Measurements from ENCODE around the gene IGFL2. TPM values are rescaled to one million over a fixed set of nuclear protein-coding genes. Genes with fewer than 3 reads are reported as not detected.
"Not testable (repeated sequence)": the region's sequence is repeated elsewhere in the genome, so short reads cannot be mapped to it uniquely, and the experiment has no call there.

IGFL2 gene
- polyA plus RNA-seq, 1 of the 3 experiments (the other 2 are of a cell fraction) = 0.23 TPM

DNA sequence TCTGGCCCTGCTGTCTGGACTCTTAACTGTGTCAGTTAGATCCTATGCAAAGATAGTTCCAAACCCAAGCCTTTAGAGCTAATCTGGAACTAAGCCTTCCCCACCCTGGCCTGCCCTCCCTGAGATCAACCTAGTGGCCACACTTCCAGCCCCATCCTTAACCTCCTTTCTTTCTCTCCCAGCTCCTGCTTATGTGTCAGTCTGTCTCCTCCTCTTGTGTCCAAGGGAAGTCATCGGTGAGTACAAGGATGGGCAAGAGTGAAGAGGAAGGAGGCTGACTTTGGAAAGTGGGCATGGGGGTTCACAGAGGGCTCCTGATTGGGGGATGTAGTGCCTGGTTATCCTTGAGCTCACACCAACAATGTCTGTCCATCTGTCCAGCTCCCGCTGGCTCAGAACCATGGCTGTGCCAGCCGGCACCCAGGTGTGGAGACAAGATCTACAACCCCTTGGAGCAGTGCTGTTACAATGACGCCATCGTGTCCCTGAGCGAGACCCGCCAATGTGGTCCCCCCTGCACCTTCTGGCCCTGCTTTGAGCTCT, 12.3 kb downstream of the IGFL2 start:
- no peak overlapping the region for H3K27ac ChIP-seq (ENCODE audit: low read depth in 2 of 2, low read length in 1 of 2)
- no peak overlapping the region for H3K4me2 ChIP-seq
- H4K20me1 ChIP-seq (ENCODE audit: insufficient read depth) = no peaks in the 10 kb centered on the region
- peaks cover 5% of the 10 kb centered on the region for H3F3A ChIP-seq (replicated peaks; ENCODE audit: insufficient read depth)
- ChIA-PET POLR2A (no interaction called here), CTCF (interaction anchor here (1.3 kb wide), 1 partner anchor 18 kb away, joined by 3 read pairs; no protein-coding TSS in a partner anchor)
- no peaks in the 10 kb centered on the region for H3K27me3 ChIP-seq (ENCODE audit: insufficient read depth)
- TF ChIP-seq POLR2AphosphoS5 (IDR thresholded peaks at IDR 0.05; ENCODE audit: low read depth, low read length) (no peak), EP300 (IDR thresholded peaks at IDR 0.05; ENCODE audit: borderline replicate concordance in 1 of 2, low read depth in 1 of 2, low read length in 1 of 2) (no peak), JUND (IDR thresholded peaks at IDR 0.05) (no peak), SMC3 (IDR thresholded peaks at IDR 0.05; ENCODE audit: low read depth, low read length) (no peak), RAD21 (IDR thresholded peaks at IDR 0.05; ENCODE audit: low read length) (no peak), GATA2 (CRISPR knock-in tag; IDR thresholded peaks at IDR 0.05) (no peak), PBX3 (IDR thresholded peaks at IDR 0.05) (no peak), REST (IDR thresholded peaks at IDR 0.05; ENCODE audit: low read depth, low read length) (no peak), GABPA (IDR thresholded peaks at IDR 0.05; ENCODE audit: low read depth) (no peak), RFX5 (IDR thresholded peaks at IDR 0.05; ENCODE audit: low read length) (no peak), FOSL2 (IDR thresholded peaks at IDR 0.05; ENCODE audit: borderline replicate concordance, low read depth) (no peak), RXRA (IDR thresholded peaks at IDR 0.05; ENCODE audit: borderline replicate concordance, low read depth) (no peak), MEF2A (IDR thresholded peaks at IDR 0.05; ENCODE audit: borderline replicate concordance, low read depth) (no peak)
- TF ChIP-seq, protein P1, sequence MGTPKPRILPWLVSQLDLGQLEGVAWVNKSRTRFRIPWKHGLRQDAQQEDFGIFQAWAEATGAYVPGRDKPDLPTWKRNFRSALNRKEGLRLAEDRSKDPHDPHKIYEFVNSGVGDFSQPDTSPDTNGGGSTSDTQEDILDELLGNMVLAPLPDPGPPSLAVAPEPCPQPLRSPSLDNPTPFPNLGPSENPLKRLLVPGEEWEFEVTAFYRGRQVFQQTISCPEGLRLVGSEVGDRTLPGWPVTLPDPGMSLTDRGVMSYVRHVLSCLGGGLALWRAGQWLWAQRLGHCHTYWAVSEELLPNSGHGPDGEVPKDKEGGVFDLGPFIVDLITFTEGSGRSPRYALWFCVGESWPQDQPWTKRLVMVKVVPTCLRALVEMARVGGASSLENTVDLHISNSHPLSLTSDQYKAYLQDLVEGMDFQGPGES (IDR thresholded peaks at IDR 0.05; ENCODE audit: low read depth, low read length) = no peak
- TF ChIP-seq, protein P2, sequence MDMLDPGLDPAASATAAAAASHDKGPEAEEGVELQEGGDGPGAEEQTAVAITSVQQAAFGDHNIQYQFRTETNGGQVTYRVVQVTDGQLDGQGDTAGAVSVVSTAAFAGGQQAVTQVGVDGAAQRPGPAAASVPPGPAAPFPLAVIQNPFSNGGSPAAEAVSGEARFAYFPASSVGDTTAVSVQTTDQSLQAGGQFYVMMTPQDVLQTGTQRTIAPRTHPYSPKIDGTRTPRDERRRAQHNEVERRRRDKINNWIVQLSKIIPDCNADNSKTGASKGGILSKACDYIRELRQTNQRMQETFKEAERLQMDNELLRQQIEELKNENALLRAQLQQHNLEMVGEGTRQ (IDR thresholded peaks at IDR 0.05; ENCODE audit: borderline replicate concordance, low read depth, low read length) = no peak
- peaks cover 14% of the 10 kb centered on the region for H3K9me3 ChIP-seq
- DNase-seq = no peak
- no peak overlapping the region for H3K9ac ChIP-seq
- H3K36me3 ChIP-seq (replicated peaks in 1 of 2; ENCODE audit: control insufficient read depth in 1 of 2, insufficient read depth in 2 of 2, low read length in 1 of 2) = peaks cover 0 to 39% of the 10 kb centered on the region in 2 experiments
- H3K4me1 ChIP-seq (ENCODE audit: control insufficient read depth in 1 of 2, insufficient read depth in 2 of 2, low read depth in 1 of 2, low read length in 1 of 2) = no peaks in the 10 kb centered on the region
- 55% methylated on average over 1 of the region's 7 CpGs for WGBS (ENCODE audit: low lambda C conversion rate)
- H3K4me3 ChIP-seq (ENCODE audit: low read depth in 2 of 2, low read length in 1 of 2) = no peak overlapping the region
- H2AFZ ChIP-seq (ENCODE audit: low read depth) = no peak overlapping the region
- H3K9me2 ChIP-seq = no peaks in the 10 kb centered on the region
- H3K79me2 ChIP-seq (ENCODE audit: insufficient read depth) = no peaks in the 10 kb centered on the region

- 2% methylated on average over 2 of the region's 2 CpGs for WGBS (ENCODE audit: low lambda C conversion rate)
- Histone ChIP-seq H3K9me3 (peaks cover 14% of the 10 kb centered on the region), H3K36me3 (replicated peaks in 1 of 2; ENCODE audit: control insufficient read depth in 1 of 2, insufficient read depth in 2 of 2, low read length in 1 of 2) (peaks cover 0 to 47% of the 10 kb centered on the region in 2 experiments)
- H3K9me2 ChIP-seq; CTCF ChIA-PET; DNase-seq; H3K27me3 ChIP-seq (ENCODE audit: insufficient read depth); H4K20me1 ChIP-seq (ENCODE audit: insufficient read depth); H3K4me2 ChIP-seq; H3K4me3 ChIP-seq (ENCODE audit: low read depth in 2 of 2, low read length in 1 of 2); H2AFZ ChIP-seq (ENCODE audit: low read depth); H3K4me1 ChIP-seq (ENCODE audit: control insufficient read depth in 1 of 2, insufficient read depth in 2 of 2, low read depth in 1 of 2, low read length in 1 of 2); POLR2A ChIA-PET; H3F3A ChIP-seq (replicated peaks; ENCODE audit: insufficient read depth); H3K27ac ChIP-seq (ENCODE audit: low read depth in 2 of 2, low read length in 1 of 2); H3K9ac ChIP-seq; H3K79me2 ChIP-seq (ENCODE audit: insufficient read depth): not testable (repeated sequence)
Measured at GRCh38 chr19:46161642-46162257, 13.7 kb downstream of the IGFL2 start.
